GM23338 (cell line): Measurements from ENCODE around the gene DCAKD. TPM values are rescaled to one million over a fixed set of nuclear protein-coding genes. Genes with fewer than 3 reads are reported as not detected.

Source experiments
- ATAC-seq: fragments of 200-7000 bp; cut with Tn5 transposase; 3 replicates; pipeline ENCODE4 v1.9.1; 2020
- DNase-seq: peaks from one replicate; pipeline ENCODE4 v3.0.0-alpha.2; 2015; ENCODE audit warnings: low spot score
- H2AFZ ChIP-seq: fragments of 200-600 bp; sonication (generic); 2 replicates; pipeline ENCODE4 v1.8.0; 2016; ENCODE audit warnings: antibody characterized with exemption, mild to moderate bottlenecking, moderate library complexity
- H3F3A ChIP-seq: fragments of 200-600 bp; sonication (generic); replicated peaks from 2 replicates; pipeline ENCODE4 v1.8.0; 2017; ENCODE audit warnings: antibody characterized with exemption, mixed run types, low read depth
- H3K27ac ChIP-seq: fragments of 200-600 bp; sonication (generic); 2 replicates; pipeline ENCODE4 v1.6.1; 2016; ENCODE audit warnings: low read depth
- H3K27me3 ChIP-seq: fragments of 200-600 bp; sonication (generic); 2 replicates; pipeline ENCODE4 v1.8.0; 2016; ENCODE audit warnings: mild to moderate bottlenecking, mixed run types, moderate library complexity; ENCODE audit not compliant: insufficient read depth
- H3K36me3 ChIP-seq: fragments of 200-600 bp; sonication (generic); 2 replicates; pipeline ENCODE4 v1.8.0; 2016; ENCODE audit warnings: mild to moderate bottlenecking; ENCODE audit not compliant: insufficient read depth
- H3K4me1 ChIP-seq: fragments of 200-600 bp; sonication (generic); 2 replicates; pipeline ENCODE4 v1.8.0; 2016; ENCODE audit warnings: mild to moderate bottlenecking, moderate library complexity; ENCODE audit not compliant: insufficient read depth
- H3K4me2 ChIP-seq: fragments of 200-600 bp; sonication (generic); 2 replicates; pipeline ENCODE4 v1.7.1; 2017; ENCODE audit warnings: mixed run types
- H3K4me3 ChIP-seq: fragments of 200-600 bp; sonication (generic); 2 replicates; pipeline ENCODE4 v1.6.1; 2016; ENCODE audit warnings: mixed run types
- H3K79me2 ChIP-seq: fragments of 200-600 bp; sonication (generic); replicated peaks from 2 replicates; pipeline ENCODE4 v1.8.0; 2017; ENCODE audit warnings: mild to moderate bottlenecking; ENCODE audit not compliant: insufficient read depth
- H3K9me2 ChIP-seq: fragments of 200-600 bp; sonication (generic); 2 replicates; pipeline ENCODE4 v1.8.0; 2017; ENCODE audit not compliant: insufficient read depth
- H4K20me1 ChIP-seq: fragments of 200-600 bp; sonication (generic); replicated peaks from 2 replicates; pipeline ENCODE4 v1.8.0; 2017; ENCODE audit warnings: mild to moderate bottlenecking; ENCODE audit not compliant: insufficient read depth
- H3K27ac Mint-ChIP-seq: 2 replicates; pipeline ENCODE4 v1.8.0; 2020; ENCODE audit warnings: inconsistent platforms, mild to moderate bottlenecking, moderate library complexity, mixed read lengths
- H3K27me3 Mint-ChIP-seq: 3 replicates; pipeline ENCODE4 v1.8.0; 2022; ENCODE audit warnings: low read depth, mild to moderate bottlenecking, moderate library complexity, mixed read lengths, inconsistent platforms; ENCODE audit not compliant: insufficient read depth, poor library complexity
- H3K36me3 Mint-ChIP-seq: 3 replicates; pipeline ENCODE4 v1.8.0; 2021; ENCODE audit warnings: low read depth, mild to moderate bottlenecking, inconsistent platforms, moderate library complexity, mixed read lengths
- H3K4me1 Mint-ChIP-seq: 3 replicates; pipeline ENCODE4 v1.8.0; 2020; ENCODE audit warnings: mild to moderate bottlenecking, inconsistent platforms, mixed read lengths
- H3K4me3 Mint-ChIP-seq: 3 replicates; pipeline ENCODE4 v1.8.0; 2021; ENCODE audit warnings: moderate library complexity, mild to moderate bottlenecking, inconsistent platforms, mixed read lengths
- H3K9me3 Mint-ChIP-seq: 3 replicates; pipeline ENCODE4 v1.8.0; 2020; ENCODE audit warnings: moderate library complexity, mild to moderate bottlenecking, inconsistent platforms, mixed read lengths
- CTCF ChIP-seq, 2 experiments: fragments of 200-600 bp in 1 of 2; sonication (generic) in 1 of 2; conservative IDR thresholded peaks; 2 replicates each; pipeline versions ENCODE4 v1.5.1 to v1.6.1; 2016 to 2017; ENCODE audit warnings: antibody characterized with exemption in 2 of 2, low read depth in 2 of 2, mild to moderate bottlenecking in 2 of 2, moderate library complexity in 1 of 2
- POLR2AphosphoS5 ChIP-seq: IDR thresholded peaks from 2 replicates; pipeline ENCODE4 v1.6.1; 2016; ENCODE audit warnings: antibody characterized with exemption, low read depth
- ZNF462 ChIP-seq: fragments of 250-450 bp; sonication (Bioruptor Pico); IDR thresholded peaks from 2 replicates; pipeline ENCODE4 v1.5.0; 2020; ENCODE audit warnings: mild to moderate bottlenecking, moderate library complexity
- polyA plus RNA-seq: library from polyadenylated mRNA; unstranded; fragments of >200 nt; fragmentation: Nextera tagmentation; extraction: Ambion mirVana; gene quantifications from 2 replicates; pipeline ENCODE4 v1.2.1, GENCODE V29; 2016
- total RNA-seq: library from RNA; depleted of rRNA; stranded (reverse); fragments of >200 nt; shearing (Covaris generic); gene quantifications from 2 replicates; pipeline ENCODE4 v1.2.3, GENCODE V29; 2014

DCAKD gene
- total and polyA plus RNA-seq, 2 experiments from 2014 or later: 23.7 to 57.2 TPM

- Histone ChIP-seq H4K20me1 (no peaks in the 10 kb centered on the region), H3K36me3 (no peaks in the 10 kb centered on the region), H3K4me2 (no peak overlapping the region), H3K79me2 (no peaks in the 10 kb centered on the region), H3K27me3 (peaks cover 7% of the 10 kb centered on the region; the same call in 1 of the 2 replicates), H3K4me3 (no peak overlapping the region), H3F3A (peaks cover 14% of the 10 kb centered on the region; the same call in 1 of the 2 replicates), H2AFZ (no peak overlapping the region), H3K4me1 (peaks cover 23% of the 10 kb centered on the region), H3K27ac (no peak overlapping the region), H3K9me2 (no peaks in the 10 kb centered on the region)
- no peaks in the 10 kb centered on the region; the same call in 2 of the 3 replicates for H3K36me3 Mint-ChIP-seq
- no peak overlapping the region for H3K4me3 Mint-ChIP-seq
- H3K27ac Mint-ChIP-seq: 0 out of 2 replicates have a peak overlapping the region, but pooled peaks have one; percentile 35
- peaks cover 26% of the 10 kb centered on the region for H3K27me3 Mint-ChIP-seq
- TF ChIP-seq CTCF (conservative IDR thresholded peaks at IDR 0.05; ENCODE audit: low read depth in 2 of 2): no peak
- ATAC-seq: no peak
- DNase-seq: no peak
- H3K4me1 Mint-ChIP-seq: peaks cover 31% of the 10 kb centered on the region
- H3K9me3 Mint-ChIP-seq: peaks cover 3% of the 10 kb centered on the region; the same call in 1 of the 3 replicates
Observed at GRCh38 chr17:44989552-44990138, 61.8 kb downstream of the DCAKD start.

GRCh38 chr17:44988044-44988942 lies 63.1 kb downstream of the DCAKD start:
- peak overlapping the region; percentile 49 for H2AFZ ChIP-seq
- TF ChIP-seq ZNF462 (no peak), POLR2AphosphoS5 (peak; percentile 6; the same call in 1 of the 2 replicates)
- Mint-ChIP-seq H3K27ac (peak overlapping the region; percentile 52; the same call in 1 of the 2 replicates), H3K27me3 (peaks cover 23% of the 10 kb centered on the region), H3K36me3 (no peaks in the 10 kb centered on the region; the same call in 2 of the 3 replicates), H3K4me3 (peak overlapping the region; percentile 70), H3K9me3 (peaks cover 3% of the 10 kb centered on the region; the same call in 1 of the 3 replicates), H3K4me1 (peaks cover 31% of the 10 kb centered on the region)
- H4K20me1 ChIP-seq: no peaks in the 10 kb centered on the region
- H3K79me2 ChIP-seq: no peaks in the 10 kb centered on the region
- no peaks in the 10 kb centered on the region for H3K9me2 ChIP-seq
- H3K36me3 ChIP-seq: no peaks in the 10 kb centered on the region
- peaks cover 14% of the 10 kb centered on the region; the same call in 1 of the 2 replicates for H3F3A ChIP-seq
- ATAC-seq (peak; percentile 48), DNase-seq (peak; percentile 62)
- peaks cover 7% of the 10 kb centered on the region; the same call in 1 of the 2 replicates for H3K27me3 ChIP-seq
- H3K4me2 ChIP-seq: peak overlapping the region; percentile 91
- H3K27ac ChIP-seq: peak overlapping the region; percentile 81; the same call in 1 of the 2 replicates
- peak overlapping the region; percentile 72 for H3K4me3 ChIP-seq
- peaks cover 23% of the 10 kb centered on the region for H3K4me1 ChIP-seq
